ENCODE measurements around the gene PCAT7. TPM values are rescaled to one million over a fixed set of nuclear protein-coding genes. Genes with fewer than 3 reads are reported as not detected.
A peak's percentile ranks its signal among the peaks of the same experiment; 100 is the strongest.

The PCAT7 gene
- total and polyA plus RNA-seq, 7 donors, result 0.12 to 0.62 (median 0.42) TPM; not detected in 2

GRCh38 chr9:94602666-94603065 is 47.8 kb downstream of the PCAT7 start:
- no peak for DNase-seq
- intact Hi-C loops (cut with DNase I), result loop anchor here (2.0 to 5.0 kb wide), 2 partner anchors 50 to 310 kb away; no protein-coding TSS in a partner anchor
- H3K36me3 ChIP-seq (ENCODE audit: insufficient read depth in 1 of 2, low read depth in 1 of 2), result no peaks in the 10 kb centered on the region
- H3K4me1 ChIP-seq, result peaks cover 5% of the 10 kb centered on the region
- H3K4me3 ChIP-seq, result no peak overlapping the region
- 78 to 88% (median 79%) methylated on average over 6 of the region's 6 CpGs for WGBS, 3 donors
- H3K27ac ChIP-seq, result no peak overlapping the region
- H3K27me3 ChIP-seq (ENCODE audit: insufficient read depth in 3 of 3, low read length in 2 of 3), result peaks cover 0 to 2% (median 0%) of the 10 kb centered on the region in 3 donors
- no peaks in the 10 kb centered on the region for H3K9me3 ChIP-seq
- ATAC-seq, result no peak
- TF ChIP-seq, protein P1, sequence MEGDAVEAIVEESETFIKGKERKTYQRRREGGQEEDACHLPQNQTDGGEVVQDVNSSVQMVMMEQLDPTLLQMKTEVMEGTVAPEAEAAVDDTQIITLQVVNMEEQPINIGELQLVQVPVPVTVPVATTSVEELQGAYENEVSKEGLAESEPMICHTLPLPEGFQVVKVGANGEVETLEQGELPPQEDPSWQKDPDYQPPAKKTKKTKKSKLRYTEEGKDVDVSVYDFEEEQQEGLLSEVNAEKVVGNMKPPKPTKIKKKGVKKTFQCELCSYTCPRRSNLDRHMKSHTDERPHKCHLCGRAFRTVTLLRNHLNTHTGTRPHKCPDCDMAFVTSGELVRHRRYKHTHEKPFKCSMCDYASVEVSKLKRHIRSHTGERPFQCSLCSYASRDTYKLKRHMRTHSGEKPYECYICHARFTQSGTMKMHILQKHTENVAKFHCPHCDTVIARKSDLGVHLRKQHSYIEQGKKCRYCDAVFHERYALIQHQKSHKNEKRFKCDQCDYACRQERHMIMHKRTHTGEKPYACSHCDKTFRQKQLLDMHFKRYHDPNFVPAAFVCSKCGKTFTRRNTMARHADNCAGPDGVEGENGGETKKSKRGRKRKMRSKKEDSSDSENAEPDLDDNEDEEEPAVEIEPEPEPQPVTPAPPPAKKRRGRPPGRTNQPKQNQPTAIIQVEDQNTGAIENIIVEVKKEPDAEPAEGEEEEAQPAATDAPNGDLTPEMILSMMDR (IDR thresholded peaks at IDR 0.05), result no peak

- H3K4me3 ChIP-seq, result no peak overlapping the region
- TF ChIP-seq, protein P1 (IDR thresholded peaks at IDR 0.05), result peak; percentile 71
- no peak overlapping the region for H3K27ac ChIP-seq
- DNase-seq, result peak; percentile 64 to 80
- H3K4me1 ChIP-seq, result peaks cover 5% of the 10 kb centered on the region
- ATAC-seq, result peak; percentile 49 to 68 (median 64)
- intact Hi-C loops (cut with DNase I), result loop anchor here (2.0 to 5.0 kb wide), 2 partner anchors 51 to 311 kb away; no protein-coding TSS in a partner anchor
- H3K36me3 ChIP-seq (ENCODE audit: insufficient read depth in 1 of 2, low read depth in 1 of 2), result no peaks in the 10 kb centered on the region
- no peaks in the 10 kb centered on the region for H3K9me3 ChIP-seq
- 19 to 29% (median 26%) methylated on average over 21 of the region's 21 CpGs for WGBS, 3 donors
- peaks cover 0 to 2% (median 0%) of the 10 kb centered on the region in 3 donors for H3K27me3 ChIP-seq (ENCODE audit: insufficient read depth in 3 of 3, low read length in 2 of 3)
Observed at GRCh38 chr9:94603259-94604160, 48.6 kb downstream of the PCAT7 start.

- H3K4me1 ChIP-seq, result no peaks in the 10 kb centered on the region
Observed at GRCh38 chr9:94606646-94607422, 52.0 kb downstream of the PCAT7 start.

GRCh38 chr9:94607423-94607691 is 52.5 kb downstream of the PCAT7 start:
- 92 to 98% (median 96%) methylated on average over 8 of the region's 8 CpGs for WGBS, 3 donors
- Histone ChIP-seq H3K27me3 (ENCODE audit: insufficient read depth in 3 of 3, low read length in 2 of 3) (peaks cover 0 to 2% (median 0%) of the 10 kb centered on the region in 3 donors), H3K4me3 (no peak overlapping the region), H3K4me1 (no peaks in the 10 kb centered on the region), H3K36me3 (ENCODE audit: insufficient read depth in 1 of 2, low read depth in 1 of 2) (no peaks in the 10 kb centered on the region), H3K27ac (no peak overlapping the region), H3K9me3 (no peaks in the 10 kb centered on the region)
- ATAC-seq (no peak), DNase-seq (no peak)
- intact Hi-C loops (cut with DNase I), result no loop called here
- TF ChIP-seq, protein P1 (IDR thresholded peaks at IDR 0.05), result no peak

More at GRCh38 chr9:94606646-94607422, 52.0 kb downstream of the PCAT7 start:
- H3K4me3 ChIP-seq, result no peak overlapping the region
- H3K9me3 ChIP-seq, result no peaks in the 10 kb centered on the region
- peaks cover 0 to 2% (median 0%) of the 10 kb centered on the region in 3 donors for H3K27me3 ChIP-seq (ENCODE audit: insufficient read depth in 3 of 3, low read length in 2 of 3)
- ATAC-seq, result no peak
- no peaks in the 10 kb centered on the region for H3K36me3 ChIP-seq (ENCODE audit: insufficient read depth in 1 of 2, low read depth in 1 of 2)
- TF ChIP-seq, protein P1 (IDR thresholded peaks at IDR 0.05), result no peak
- 87 to 95% (median 91%) methylated on average over 24 of the region's 24 CpGs for WGBS, 3 donors
- intact Hi-C loops (cut with DNase I), result no loop called here
- DNase-seq, result no peak
- H3K27ac ChIP-seq, result no peak overlapping the region

Data from psoas muscle (tissue), 8 donors.